Prostate gland (tissue), 2 donors: ENCODE data around the gene ADARB1. TPM values are rescaled to one million over a fixed set of nuclear protein-coding genes. Genes with fewer than 3 reads are reported as not detected.

Experiments used
- DNase-seq: peaks from one replicate; pipeline ENCODE4 v3.0.0-alpha.2; 2019; ENCODE audit warnings: low spot score
- H3K27ac ChIP-seq, 2 donors: fragments of 200-600 bp; sonication (generic); 2 replicates each; pipeline ENCODE4 v1.5.1; 2017 to 2019
- H3K27me3 ChIP-seq: fragments of 200-600 bp; sonication (generic); replicated peaks from 2 replicates; pipeline ENCODE4 v1.5.1; 2019; ENCODE audit not compliant: insufficient read depth
- H3K36me3 ChIP-seq, 2 donors: fragments of 200-600 bp; sonication (generic); 1 replicate in 1 of 2; 2 replicates in 1 of 2; pipeline versions ENCODE4 v1.5.1 to v1.8.1; 2017 to 2019
- H3K4me1 ChIP-seq: fragments of 200-600 bp; sonication (generic); replicated peaks from 2 replicates; pipeline ENCODE4 v1.5.1; 2019
- H3K4me3 ChIP-seq, 2 donors: fragments of 200-600 bp; sonication (generic); 2 replicates each; pipeline ENCODE4 v1.5.1; 2017 to 2019
- H3K9me3 ChIP-seq: fragments of 200-600 bp; sonication (generic); 2 replicates; pipeline ENCODE4 v1.5.1; 2017
- POLR2A ChIP-seq: fragments of 450-650 bp; IDR thresholded peaks from one replicate; pipeline ENCODE4 v1.6.1; 2016; ENCODE audit warnings: antibody characterized with exemption, mild to moderate bottlenecking
- POLR2AphosphoS5 ChIP-seq: sonication (generic); formaldehyde crosslinking; IDR thresholded peaks from one replicate; pipeline ENCODE4 v1.6.1; 2017; ENCODE audit warnings: antibody characterized with exemption
- WGBS: methylation state at CpG from one replicate; pipeline ENCODE4 v1.1.5; 2018; 5-methylcytosine and 5-hydroxymethylcytosine counted together
- intact Hi-C: fragments of 100-400 bp; cut with DNase I; formaldehyde crosslinking; loops from one replicate; pipeline ENCODE4 v1.14.2; 2022
- total RNA-seq, 2 donors: library from RNA; depleted of rRNA; stranded (reverse); fragments of >200 nt; gene quantifications; one replicate each; pipeline ENCODE4 v1.1.0, GENCODE V29; 2016
- TF ChIP-seq, protein P1 (sequence below), 4 experiments: fragments of 200-600 bp in 2 of 4; fragments of 450-650 bp in 2 of 4; sonication (generic) in 2 of 4; IDR thresholded peaks; 1 replicate in 3 of 4; 2 replicates in 1 of 4; pipeline ENCODE4 v1.5.1; 2016 to 2019; ENCODE audit warnings: antibody characterized with exemption in 4 of 4, mild to moderate bottlenecking in 2 of 4, moderate library complexity in 2 of 4

The ADARB1 gene
- total RNA-seq, 2 donors from 2014 or later: 21.0 to 30.9 TPM

- no peaks in the 10 kb centered on the region for H3K36me3 ChIP-seq
- H3K9me3 ChIP-seq: no peaks in the 10 kb centered on the region
- peak overlapping the region in 1 of 2 donors; percentile 63 for H3K27ac ChIP-seq
- TF ChIP-seq, protein P1, sequence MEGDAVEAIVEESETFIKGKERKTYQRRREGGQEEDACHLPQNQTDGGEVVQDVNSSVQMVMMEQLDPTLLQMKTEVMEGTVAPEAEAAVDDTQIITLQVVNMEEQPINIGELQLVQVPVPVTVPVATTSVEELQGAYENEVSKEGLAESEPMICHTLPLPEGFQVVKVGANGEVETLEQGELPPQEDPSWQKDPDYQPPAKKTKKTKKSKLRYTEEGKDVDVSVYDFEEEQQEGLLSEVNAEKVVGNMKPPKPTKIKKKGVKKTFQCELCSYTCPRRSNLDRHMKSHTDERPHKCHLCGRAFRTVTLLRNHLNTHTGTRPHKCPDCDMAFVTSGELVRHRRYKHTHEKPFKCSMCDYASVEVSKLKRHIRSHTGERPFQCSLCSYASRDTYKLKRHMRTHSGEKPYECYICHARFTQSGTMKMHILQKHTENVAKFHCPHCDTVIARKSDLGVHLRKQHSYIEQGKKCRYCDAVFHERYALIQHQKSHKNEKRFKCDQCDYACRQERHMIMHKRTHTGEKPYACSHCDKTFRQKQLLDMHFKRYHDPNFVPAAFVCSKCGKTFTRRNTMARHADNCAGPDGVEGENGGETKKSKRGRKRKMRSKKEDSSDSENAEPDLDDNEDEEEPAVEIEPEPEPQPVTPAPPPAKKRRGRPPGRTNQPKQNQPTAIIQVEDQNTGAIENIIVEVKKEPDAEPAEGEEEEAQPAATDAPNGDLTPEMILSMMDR (IDR thresholded peaks at IDR 0.05): no peak
- TF ChIP-seq POLR2A (no peak), POLR2AphosphoS5 (no peak)
- intact Hi-C loops: loop anchor here (5.0 kb wide), 2 partner anchors 40 to 70 kb away; no protein-coding TSS in a partner anchor
- DNase-seq: no peak
- H3K27me3 ChIP-seq: no peaks in the 10 kb centered on the region
- WGBS: 17% methylated on average over 8 of the region's 21 CpGs
- no peaks in the 10 kb centered on the region for H3K4me1 ChIP-seq
- no peak overlapping the region for H3K4me3 ChIP-seq
Observed at GRCh38 chr21:45032332-45032731, 42.0 kb upstream of the ADARB1 start.

DNA sequence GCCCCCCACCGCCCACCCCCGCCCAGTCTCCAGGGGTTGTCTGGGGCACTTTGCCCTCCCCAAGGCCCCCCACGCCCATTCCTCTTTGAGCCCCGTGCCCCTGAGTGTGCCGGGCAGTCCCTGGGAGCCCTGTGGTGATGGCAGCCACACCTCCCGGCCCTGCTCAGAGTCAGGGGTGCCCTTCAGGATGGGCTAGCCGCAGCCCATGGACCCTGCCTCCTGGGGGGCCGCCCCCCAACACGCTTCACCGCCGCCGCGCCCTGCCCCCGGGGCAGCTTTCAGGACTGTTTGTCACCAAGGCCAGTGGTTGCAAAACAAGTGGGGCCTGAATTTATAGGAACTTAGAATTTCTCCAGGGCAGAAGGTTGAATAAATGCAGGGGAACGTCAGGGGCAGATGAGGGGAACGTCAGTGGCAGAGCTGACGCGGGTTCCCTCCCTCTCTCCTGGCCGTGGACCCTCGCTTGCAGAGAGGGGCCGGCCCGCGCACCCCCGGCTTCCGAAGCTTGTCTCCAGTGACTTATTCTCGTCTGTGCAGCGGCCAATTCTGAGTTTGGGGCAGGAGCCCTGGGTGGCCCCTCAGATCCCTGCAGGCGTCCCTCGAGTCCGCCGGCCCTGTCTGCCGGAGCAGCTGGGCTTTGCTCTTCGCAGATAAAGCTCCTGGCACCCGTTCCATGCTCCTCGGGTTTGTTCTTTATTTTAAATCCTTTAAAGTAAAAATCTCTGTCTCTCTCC, 41.2 kb upstream of the ADARB1 start:
- TF ChIP-seq, protein P1 (IDR thresholded peaks at IDR 0.05): no peak
- TF ChIP-seq POLR2AphosphoS5 (no peak), POLR2A (no peak)
- H3K4me1 ChIP-seq: no peaks in the 10 kb centered on the region
- WGBS: 65% methylated on average over 35 of the region's 35 CpGs
- DNase-seq: no peak
- intact Hi-C loops: loop anchor here (5.0 kb wide), 2 partner anchors 41 to 71 kb away; no protein-coding TSS in a partner anchor
- H3K36me3 ChIP-seq: no peaks in the 10 kb centered on the region
- peak overlapping the region in 1 of 2 donors; percentile 63 for H3K27ac ChIP-seq
- no peaks in the 10 kb centered on the region for H3K9me3 ChIP-seq
- no peaks in the 10 kb centered on the region for H3K27me3 ChIP-seq
- H3K4me3 ChIP-seq: no peak overlapping the region

DNA sequence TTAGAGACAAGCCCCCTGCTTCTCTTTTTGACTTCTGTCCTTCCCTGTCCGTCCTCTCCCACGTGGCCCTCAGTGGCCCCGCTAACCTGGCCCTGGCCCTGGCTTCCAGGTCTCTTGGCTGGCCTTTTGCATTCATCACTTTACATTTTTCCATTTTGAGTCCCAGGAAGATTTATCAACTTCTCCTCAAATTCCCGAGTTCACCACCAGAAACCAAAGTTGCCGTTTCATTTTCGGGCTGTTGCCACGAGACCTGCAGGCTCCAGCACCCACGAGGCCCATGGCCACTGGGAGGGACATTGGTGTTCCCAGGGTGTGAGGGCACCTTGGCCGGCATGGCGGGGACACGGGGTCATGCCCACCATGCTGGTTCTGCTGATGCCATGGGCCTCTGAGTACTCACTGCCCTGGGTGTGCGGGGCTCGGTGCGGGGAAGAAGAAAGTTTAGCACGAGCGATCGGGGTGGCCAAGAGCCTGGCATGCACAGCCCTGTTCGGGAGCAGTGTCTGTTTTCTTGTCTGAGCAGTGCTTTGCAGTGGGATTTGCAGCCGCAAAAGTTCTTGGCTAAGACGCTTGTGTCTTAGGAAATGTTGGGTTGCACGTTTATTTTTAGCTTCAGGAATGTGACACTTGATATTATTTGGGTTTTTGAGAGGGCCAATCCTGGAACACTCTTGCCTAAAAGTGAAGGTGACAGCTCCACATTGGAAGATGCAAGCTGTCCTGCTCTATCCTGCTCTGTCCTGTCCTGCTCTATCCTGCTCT, 40.4 kb upstream of the ADARB1 start:
- Histone ChIP-seq H3K27me3 (no peaks in the 10 kb centered on the region), H3K27ac (peak overlapping the region in 1 of 2 donors; percentile 63), H3K9me3 (no peaks in the 10 kb centered on the region), H3K4me1 (no peaks in the 10 kb centered on the region), H3K4me3 (no peak overlapping the region), H3K36me3 (no peaks in the 10 kb centered on the region)
- WGBS: 38% methylated on average over 21 of the region's 21 CpGs
- TF ChIP-seq POLR2A (no peak), POLR2AphosphoS5 (peak; percentile 60)
- intact Hi-C loops: loop anchor here (1.0 to 5.0 kb wide), 3 partner anchors 16 to 72 kb away; no protein-coding TSS in a partner anchor
- DNase-seq: no peak

- Histone ChIP-seq H3K4me1 (no peaks in the 10 kb centered on the region), H3K4me3 (no peak overlapping the region), H3K36me3 (no peaks in the 10 kb centered on the region), H3K9me3 (no peaks in the 10 kb centered on the region), H3K27ac (peak overlapping the region in 1 of 2 donors; percentile 14), H3K27me3 (no peaks in the 10 kb centered on the region)
- TF ChIP-seq, protein P1 (IDR thresholded peaks at IDR 0.05): no peak
- TF ChIP-seq POLR2AphosphoS5 (no peak), POLR2A (no peak)
- WGBS: 81% methylated on average over 23 of the region's 23 CpGs
- intact Hi-C loops: loop anchor here (1.0 to 5.0 kb wide), 3 partner anchors 15 to 73 kb away; no protein-coding TSS in a partner anchor
- DNase-seq: no peak
Observed at GRCh38 chr21:45034556-45035476, 39.6 kb upstream of the ADARB1 start.

DNA sequence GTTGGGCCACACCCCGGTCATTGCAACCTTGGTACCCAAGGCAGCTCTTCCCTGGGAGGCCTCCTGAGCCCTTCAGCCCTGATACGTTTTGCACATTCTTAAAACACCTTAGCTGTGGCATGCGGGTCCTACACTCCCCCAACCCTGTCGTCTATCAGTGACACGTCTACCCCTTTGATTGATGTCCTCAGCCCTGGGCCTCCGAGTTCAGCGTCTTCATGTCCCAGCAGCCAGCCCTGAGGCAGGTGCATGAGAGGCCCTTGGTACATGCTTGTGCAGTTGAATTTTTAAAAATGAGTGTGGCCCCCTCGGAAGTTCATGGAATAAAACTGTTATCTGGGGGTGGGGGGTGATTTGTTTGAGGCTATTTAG, 38.9 kb upstream of the ADARB1 start:
- Histone ChIP-seq H3K4me3 (no peak overlapping the region), H3K27ac (no peak overlapping the region), H3K4me1 (no peaks in the 10 kb centered on the region), H3K27me3 (no peaks in the 10 kb centered on the region), H3K36me3 (no peaks in the 10 kb centered on the region), H3K9me3 (no peaks in the 10 kb centered on the region)
- intact Hi-C loops: no loop called here
- WGBS: 86% methylated on average over 8 of the region's 8 CpGs
- TF ChIP-seq, protein P1 (IDR thresholded peaks at IDR 0.05): no peak
- no peak for TF ChIP-seq POLR2AphosphoS5
- TF ChIP-seq POLR2A: no peak
- DNase-seq: no peak
